ENCODE measurements around the gene PHTF2. TPM values are rescaled to one million over a fixed set of nuclear protein-coding genes. Genes with fewer than 3 reads are reported as not detected.

The PHTF2 gene
- total and polyA plus RNA-seq, 2 donors (not counting 3 experiments of a cell fraction or from before 2014, with no cell fraction given): 13.3 to 21.4 TPM

GRCh38 chr7:77958436-77958835 is 159.9 kb downstream of the PHTF2 start:
- H3K9me1 ChIP-seq (replicated peaks; ENCODE audit: control insufficient read depth, extremely low read depth, insufficient read depth, low read length): no peaks in the 10 kb centered on the region
- H4K20me1 ChIP-seq (replicated peaks; ENCODE audit: control insufficient read depth, extremely low read depth, insufficient read depth, low read length): no peaks in the 10 kb centered on the region
- ChIA-PET CTCF (no interaction called here), POLR2A (no interaction called here)
- no peaks in the 10 kb centered on the region for H3K36me3 ChIP-seq (ENCODE audit: control insufficient read depth in 2 of 2, extremely low read depth in 1 of 2, insufficient read depth in 2 of 2, low read length in 2 of 2)
- TF ChIP-seq GATA2 (IDR thresholded peaks at IDR 0.05; ENCODE audit: insufficient read depth, insufficient read length, low read depth, low read length) (no peak), POLR2AphosphoS5 (IDR thresholded peaks at IDR 0.05; ENCODE audit: insufficient read depth, low read depth, low read length) (no peak), JUN (IDR thresholded peaks at IDR 0.05; ENCODE audit: borderline replicate concordance, insufficient read depth, insufficient read length, low read depth) (no peak), POLR2A (IDR thresholded peaks at IDR 0.05; ENCODE audit: low read depth, low read length) (no peak), MYC (IDR thresholded peaks at IDR 0.05; ENCODE audit: low read depth, low read length) (no peak), EZH2 (IDR thresholded peaks at IDR 0.05; ENCODE audit: borderline replicate concordance, low read depth, low read length, severe bottlenecking) (no peak), FOS (IDR thresholded peaks at IDR 0.05; ENCODE audit: borderline replicate concordance, insufficient read depth, low read length) (no peak)
- TF ChIP-seq, protein P1, sequence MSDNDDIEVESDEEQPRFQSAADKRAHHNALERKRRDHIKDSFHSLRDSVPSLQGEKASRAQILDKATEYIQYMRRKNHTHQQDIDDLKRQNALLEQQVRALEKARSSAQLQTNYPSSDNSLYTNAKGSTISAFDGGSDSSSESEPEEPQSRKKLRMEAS (IDR thresholded peaks at IDR 0.05; ENCODE audit: insufficient read depth, insufficient read length): no peak
- TF ChIP-seq, protein P2, sequence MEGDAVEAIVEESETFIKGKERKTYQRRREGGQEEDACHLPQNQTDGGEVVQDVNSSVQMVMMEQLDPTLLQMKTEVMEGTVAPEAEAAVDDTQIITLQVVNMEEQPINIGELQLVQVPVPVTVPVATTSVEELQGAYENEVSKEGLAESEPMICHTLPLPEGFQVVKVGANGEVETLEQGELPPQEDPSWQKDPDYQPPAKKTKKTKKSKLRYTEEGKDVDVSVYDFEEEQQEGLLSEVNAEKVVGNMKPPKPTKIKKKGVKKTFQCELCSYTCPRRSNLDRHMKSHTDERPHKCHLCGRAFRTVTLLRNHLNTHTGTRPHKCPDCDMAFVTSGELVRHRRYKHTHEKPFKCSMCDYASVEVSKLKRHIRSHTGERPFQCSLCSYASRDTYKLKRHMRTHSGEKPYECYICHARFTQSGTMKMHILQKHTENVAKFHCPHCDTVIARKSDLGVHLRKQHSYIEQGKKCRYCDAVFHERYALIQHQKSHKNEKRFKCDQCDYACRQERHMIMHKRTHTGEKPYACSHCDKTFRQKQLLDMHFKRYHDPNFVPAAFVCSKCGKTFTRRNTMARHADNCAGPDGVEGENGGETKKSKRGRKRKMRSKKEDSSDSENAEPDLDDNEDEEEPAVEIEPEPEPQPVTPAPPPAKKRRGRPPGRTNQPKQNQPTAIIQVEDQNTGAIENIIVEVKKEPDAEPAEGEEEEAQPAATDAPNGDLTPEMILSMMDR (IDR thresholded peaks at IDR 0.05; ENCODE audit: extremely low read depth in 1 of 2, insufficient read depth in 1 of 2, low read depth in 1 of 2, low read length in 2 of 2): no peak
- FAIRE-seq (no peak), DNase-seq (ENCODE audit: low read depth, low spot score) (no peak)
- no peak overlapping the region for H3K27ac ChIP-seq (ENCODE audit: insufficient read depth, low read depth, low read length)
- no peaks in the 10 kb centered on the region for H3K79me2 ChIP-seq (ENCODE audit: control insufficient read depth, insufficient read depth, low read length)
- no peak overlapping the region for H2AFZ ChIP-seq (ENCODE audit: low read depth, low read length)
- H3K27me3 ChIP-seq (ENCODE audit: control insufficient read depth in 2 of 2, insufficient read depth in 2 of 2, low read length in 2 of 2): no peaks in the 10 kb centered on the region
- dilution Hi-C loops (cut with MboI; ENCODE audit: extremely low pct_ligation_motif_present, low sequenced_read_pairs): no loop called here
- BruUV-seq (replicated peaks): no TSS peak
- intact Hi-C loops (cut with micrococcal nuclease): no loop called here
- no peak overlapping the region for H3K9ac ChIP-seq (replicated peaks; ENCODE audit: extremely low read depth, insufficient read depth, low read length)
- no peaks in the 10 kb centered on the region for H3K9me3 ChIP-seq (replicated peaks; ENCODE audit: control insufficient read depth, insufficient read depth, low read length)
- H3K4me2 ChIP-seq (ENCODE audit: insufficient read depth, low read length): no peak overlapping the region
- no peaks in the 10 kb centered on the region for H3K4me1 ChIP-seq (ENCODE audit: control insufficient read depth, extremely low read depth, insufficient read depth, low read length)
- H3K4me3 ChIP-seq (replicated peaks in 1 of 3; ENCODE audit: insufficient read depth in 1 of 3, low read depth in 1 of 3, low read length in 3 of 3): no peak overlapping the region
